ENCODE data around the gene TRIM3. TPM values are rescaled to one million over a fixed set of nuclear protein-coding genes. Genes with fewer than 3 reads are reported as not detected.
"Not testable (repeated sequence)": the region's sequence is repeated elsewhere in the genome, so short reads cannot be mapped to it uniquely, and the experiment has no call there.

TRIM3 gene
- 15.3 TPM for total RNA-seq
- 10 to 100 TPM; 11.4 to 20.0 (median 15.8) TPM for polyA plus RNA-seq (ENCODE audit: insufficient read depth in 1 of 8, insufficient read length in 8 of 8, low replicate concordance in 1 of 8)
- long read RNA-seq, donor 1: 0 reads
- long read RNA-seq, donor 2: 0 reads
- long read RNA-seq, donor 3, partial matches to known transcripts: 0 of 2 reads
- long read RNA-seq, donor 3, other reads (novel, unspliced or antisense): 0 of 2 reads
- long read RNA-seq, donor 4: 0 reads
- long read RNA-seq, donor 5, transcript TRIM3-201 (12 exons, 2,879 nt): major isoform, 5 of 6 reads
- long read RNA-seq, donor 5, partial matches to known transcripts: 0 of 6 reads
- long read RNA-seq, donor 5, other reads (novel, unspliced or antisense): 0 of 6 reads
- long read RNA-seq, donor 6, transcript TRIM3-201 (12 exons, 2,879 nt): major isoform, 6 of 7 reads
- long read RNA-seq, donor 6, partial matches to known transcripts: 0 of 7 reads
- long read RNA-seq, donor 6, other reads (novel, unspliced or antisense): 0 of 7 reads
- long read RNA-seq, donor 7, partial matches to known transcripts: 0 of 2 reads
- long read RNA-seq, donor 7, other reads (novel, unspliced or antisense): 0 of 2 reads
- long read RNA-seq, donor 8, partial matches to known transcripts: 15 of 15 reads
- long read RNA-seq, donor 8, other reads (novel, unspliced or antisense): 0 of 15 reads
- long read RNA-seq, donor 9, partial matches to known transcripts: 0 of 1 reads
- long read RNA-seq, donor 9, other reads (novel, unspliced or antisense): 0 of 1 reads
- long read RNA-seq, donor 10, partial matches to known transcripts: 0 of 3 reads
- long read RNA-seq, donor 10, other reads (novel, unspliced or antisense): 0 of 3 reads
- long read RNA-seq, donor 11, partial matches to known transcripts: 0 of 1 reads
- long read RNA-seq, donor 11, other reads (novel, unspliced or antisense): 0 of 1 reads

DNA sequence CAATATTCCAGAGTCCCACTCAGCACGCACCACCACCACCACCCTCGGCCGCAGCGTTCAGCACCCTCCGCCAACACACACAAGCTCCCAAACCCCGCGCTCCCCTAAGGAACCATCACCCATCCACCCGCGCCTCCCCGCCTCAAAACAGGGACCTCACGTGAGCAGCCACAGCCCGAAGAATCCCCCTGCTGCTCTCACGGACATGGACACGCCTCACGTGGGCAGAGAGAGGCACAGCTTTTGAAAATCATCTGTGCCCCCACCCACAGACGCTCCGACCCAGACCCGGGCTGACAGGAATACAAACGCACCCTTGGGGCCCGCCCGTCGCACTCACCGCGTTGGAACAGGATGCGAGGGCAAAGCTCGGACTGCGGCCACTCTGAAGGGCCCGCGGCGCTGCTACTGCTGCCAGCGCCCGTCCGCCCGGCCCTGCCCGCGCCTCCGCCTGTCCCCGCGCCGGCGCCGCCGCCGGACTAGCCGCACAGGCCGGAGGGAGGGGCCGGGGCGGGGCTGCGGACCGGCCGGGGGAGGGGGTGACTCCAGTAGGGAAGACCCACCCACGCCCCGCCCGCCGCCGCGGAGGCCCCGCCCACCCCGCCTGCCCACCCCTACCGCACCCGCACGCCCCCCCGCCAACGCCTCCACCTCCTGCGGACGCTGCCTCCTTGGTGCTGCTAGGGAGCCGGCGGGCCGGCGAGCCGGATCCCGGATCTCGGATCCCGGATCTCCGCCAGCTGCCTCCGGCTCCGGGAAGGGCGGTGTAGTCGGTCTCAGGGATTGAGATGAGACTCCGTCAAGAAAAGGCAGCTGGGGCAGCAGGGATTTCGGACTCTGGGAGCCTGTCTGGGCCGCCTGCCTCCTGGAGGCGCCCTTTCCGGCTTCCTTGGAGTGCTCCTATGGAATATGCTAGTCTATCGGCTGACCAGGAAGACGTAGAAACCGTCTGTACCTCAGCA, at the start of gene TRIM3:
Gene TRIM3, minus strand, starts transcription at position 491 of the 962 bp plus-strand sequence. CDS start 8,246 bp downstream, outside the sequence.
- H3K4me3 ChIP-seq (ENCODE audit: low read length): peak within 1 kb of the TSS; percentile 93
- peak; percentile 95 for DNase-seq
- H3K36me3 ChIP-seq (ENCODE audit: control insufficient read depth, insufficient read depth, low read length): peaks cover 24% of the 10 kb centered on the region
- under 1% methylated on average over 62 of the region's 87 CpGs for WGBS (ENCODE audit: insufficient coverage)
- H3K4me1 ChIP-seq (ENCODE audit: control insufficient read depth, insufficient read depth, low read length): peaks cover 26% of the 10 kb centered on the region
- no peaks in the 10 kb centered on the region for H3K27me3 ChIP-seq (ENCODE audit: control insufficient read depth, insufficient read depth, low read length)
- H3K27ac ChIP-seq (ENCODE audit: low read length): peak within 1 kb of the TSS; percentile 92
- H3K9me3 ChIP-seq (replicated peaks; ENCODE audit: control insufficient read depth, low read depth, low read length): no peaks in the 10 kb centered on the region

DNA sequence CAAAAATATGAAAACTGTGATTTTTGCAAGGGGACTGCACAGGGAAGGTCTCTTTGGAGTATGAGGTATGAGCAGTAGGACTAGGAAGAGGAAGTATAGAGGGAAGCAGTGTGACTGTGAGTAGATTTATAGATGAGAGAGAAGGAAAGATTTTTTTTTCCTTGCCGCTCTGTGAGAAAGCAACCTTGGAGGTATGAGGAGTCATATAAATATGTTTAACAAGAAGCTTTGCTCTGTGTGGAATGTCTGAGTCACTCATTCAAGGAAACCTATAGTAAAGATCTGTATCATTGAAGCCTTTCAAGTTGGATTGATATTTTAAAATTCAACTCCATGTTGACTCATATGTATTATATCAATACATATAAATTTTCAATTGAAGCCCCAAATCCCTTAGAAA, 49.5 kb upstream of the TRIM3 start:
- Histone ChIP-seq H3K9me3 (replicated peaks; ENCODE audit: control insufficient read depth, low read depth, low read length) (no peaks in the 10 kb centered on the region), H3K27me3 (ENCODE audit: control insufficient read depth, insufficient read depth, low read length) (no peaks in the 10 kb centered on the region), H3K4me1 (ENCODE audit: control insufficient read depth, insufficient read depth, low read length) (no peaks in the 10 kb centered on the region), H3K4me3 (ENCODE audit: low read length) (no peak overlapping the region), H3K27ac (ENCODE audit: low read length) (no peak overlapping the region), H3K36me3 (ENCODE audit: control insufficient read depth, insufficient read depth, low read length) (peaks cover 19% of the 10 kb centered on the region)
- WGBS (ENCODE audit: insufficient coverage): no CpG with 5 or more reads among the region's 1 CpG
- DNase-seq: no peak

DNA sequence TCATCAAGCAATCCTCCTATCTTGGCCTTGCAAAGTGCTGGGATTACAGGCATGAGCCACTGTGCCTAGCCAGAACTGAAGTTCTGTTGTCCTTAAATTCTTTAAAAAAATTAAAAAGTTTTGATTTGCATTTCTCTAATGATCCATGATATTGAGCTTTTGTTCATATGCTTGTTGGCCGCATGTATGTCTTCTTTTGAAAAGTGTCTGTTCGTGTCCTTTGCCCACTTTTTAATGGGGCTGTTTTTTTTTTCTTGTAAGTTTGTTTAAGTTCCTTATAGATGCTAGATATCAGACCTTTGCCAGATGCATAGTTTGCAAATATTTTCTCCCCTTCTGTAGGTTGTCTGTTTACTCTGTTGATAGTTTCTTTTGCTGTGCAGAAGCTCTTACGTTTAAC, 48.2 kb upstream of the TRIM3 start:
- not testable (repeated sequence) for H3K4me1 ChIP-seq (ENCODE audit: control insufficient read depth, insufficient read depth, low read length); H3K27me3 ChIP-seq (ENCODE audit: control insufficient read depth, insufficient read depth, low read length); DNase-seq; H3K4me3 ChIP-seq (ENCODE audit: low read length); H3K9me3 ChIP-seq (replicated peaks; ENCODE audit: control insufficient read depth, low read depth, low read length); H3K27ac ChIP-seq (ENCODE audit: low read length)
- peaks cover 19% of the 10 kb centered on the region for H3K36me3 ChIP-seq (ENCODE audit: control insufficient read depth, insufficient read depth, low read length)
- WGBS (ENCODE audit: insufficient coverage): 80% methylated on average over 1 of the region's 3 CpGs

DNA sequence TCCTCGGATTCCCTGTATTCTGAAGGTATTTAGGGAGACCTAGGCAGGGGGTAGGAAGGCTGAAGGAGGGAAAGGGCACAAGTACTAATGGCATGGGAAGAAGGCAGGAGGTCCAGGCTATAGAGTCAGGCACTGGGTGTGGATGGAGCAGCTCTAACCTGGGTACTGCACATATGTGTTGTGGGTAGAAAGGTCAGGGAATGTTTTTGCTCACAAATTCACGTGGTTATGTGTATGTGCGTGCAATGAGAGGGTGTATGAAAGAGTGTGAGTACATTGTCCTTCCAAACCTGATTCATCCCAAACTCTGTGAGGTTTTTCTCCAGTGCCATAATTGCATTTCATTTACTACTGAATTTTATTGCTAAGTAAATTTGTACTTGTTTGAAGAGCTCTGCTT, 46.5 kb upstream of the TRIM3 start:
- Histone ChIP-seq H3K4me3 (ENCODE audit: low read length) (no peak overlapping the region), H3K27ac (ENCODE audit: low read length) (no peak overlapping the region), H3K36me3 (ENCODE audit: control insufficient read depth, insufficient read depth, low read length) (peaks cover 19% of the 10 kb centered on the region), H3K27me3 (ENCODE audit: control insufficient read depth, insufficient read depth, low read length) (no peaks in the 10 kb centered on the region), H3K9me3 (replicated peaks; ENCODE audit: control insufficient read depth, low read depth, low read length) (no peaks in the 10 kb centered on the region), H3K4me1 (ENCODE audit: control insufficient read depth, insufficient read depth, low read length) (no peaks in the 10 kb centered on the region)
- no peak for DNase-seq
- WGBS (ENCODE audit: insufficient coverage): 89% methylated on average over 1 of the region's 3 CpGs

DNA sequence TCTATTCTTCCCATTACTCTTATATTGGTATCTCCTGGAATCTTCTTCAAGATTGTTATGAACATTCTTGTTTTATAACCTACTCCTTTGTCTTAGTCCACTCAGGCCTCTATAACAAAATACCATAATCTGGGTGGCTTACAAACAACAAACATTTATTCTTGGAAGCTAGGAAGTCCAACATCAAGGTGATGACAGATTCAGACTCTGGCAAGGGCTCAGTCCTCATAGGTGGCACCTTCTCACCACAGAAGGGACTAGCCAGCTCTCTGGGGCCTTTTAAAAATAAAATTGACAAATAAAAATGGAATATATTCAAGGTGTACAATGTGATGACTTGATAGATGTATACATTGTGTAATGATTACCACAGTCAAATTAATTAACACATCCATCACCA, 43.1 kb upstream of the TRIM3 start:
- no peaks in the 10 kb centered on the region for H3K27me3 ChIP-seq (ENCODE audit: control insufficient read depth, insufficient read depth, low read length)
- H3K27ac ChIP-seq (ENCODE audit: low read length): no peak overlapping the region
- no peak for DNase-seq
- H3K4me3 ChIP-seq (ENCODE audit: low read length): no peak overlapping the region
- no peaks in the 10 kb centered on the region for H3K4me1 ChIP-seq (ENCODE audit: control insufficient read depth, insufficient read depth, low read length)
- no peaks in the 10 kb centered on the region for H3K9me3 ChIP-seq (replicated peaks; ENCODE audit: control insufficient read depth, low read depth, low read length)
- peaks cover 17% of the 10 kb centered on the region for H3K36me3 ChIP-seq (ENCODE audit: control insufficient read depth, insufficient read depth, low read length)

DNA sequence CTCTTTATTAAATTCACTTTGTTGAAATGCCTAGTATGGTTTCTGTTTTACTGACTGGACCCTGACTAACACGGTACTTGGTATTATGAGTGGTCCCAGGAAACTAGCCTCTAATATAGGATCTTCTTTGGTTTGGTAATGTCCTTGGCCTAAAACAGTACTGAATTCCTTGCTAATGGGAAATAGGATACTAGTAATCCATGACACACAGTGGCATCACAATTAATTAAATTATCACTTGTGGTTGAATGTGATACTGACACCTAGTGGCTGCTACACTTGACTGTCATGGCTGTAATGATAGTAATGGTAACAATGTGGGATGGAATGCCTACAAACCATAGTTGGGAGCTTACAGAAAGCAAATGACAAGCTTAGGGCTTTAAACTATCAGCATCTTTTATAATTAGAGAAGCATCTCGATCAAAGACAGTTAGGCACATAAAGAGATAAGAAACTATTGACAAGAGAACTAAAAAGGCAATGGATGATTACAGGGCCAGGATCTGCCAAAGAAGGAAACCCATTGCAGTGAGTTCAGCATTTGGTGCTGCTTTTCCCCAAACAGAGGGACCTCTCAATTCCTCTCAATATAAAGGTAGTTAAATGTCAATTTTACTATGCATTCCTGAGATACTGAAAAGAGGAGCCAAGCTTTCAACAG, 32.0 kb upstream of the TRIM3 start:
- WGBS (ENCODE audit: insufficient coverage): no CpG with 5 or more reads among the region's 2 CpGs
- H3K4me1 ChIP-seq (ENCODE audit: control insufficient read depth, insufficient read depth, low read length): no peaks in the 10 kb centered on the region
- no peaks in the 10 kb centered on the region for H3K9me3 ChIP-seq (replicated peaks; ENCODE audit: control insufficient read depth, low read depth, low read length)
- no peak overlapping the region for H3K4me3 ChIP-seq (ENCODE audit: low read length)
- peak; percentile 37 for DNase-seq
- no peaks in the 10 kb centered on the region for H3K27me3 ChIP-seq (ENCODE audit: control insufficient read depth, insufficient read depth, low read length)
- peaks cover 15% of the 10 kb centered on the region for H3K36me3 ChIP-seq (ENCODE audit: control insufficient read depth, insufficient read depth, low read length)
- H3K27ac ChIP-seq (ENCODE audit: low read length): no peak overlapping the region

DNA sequence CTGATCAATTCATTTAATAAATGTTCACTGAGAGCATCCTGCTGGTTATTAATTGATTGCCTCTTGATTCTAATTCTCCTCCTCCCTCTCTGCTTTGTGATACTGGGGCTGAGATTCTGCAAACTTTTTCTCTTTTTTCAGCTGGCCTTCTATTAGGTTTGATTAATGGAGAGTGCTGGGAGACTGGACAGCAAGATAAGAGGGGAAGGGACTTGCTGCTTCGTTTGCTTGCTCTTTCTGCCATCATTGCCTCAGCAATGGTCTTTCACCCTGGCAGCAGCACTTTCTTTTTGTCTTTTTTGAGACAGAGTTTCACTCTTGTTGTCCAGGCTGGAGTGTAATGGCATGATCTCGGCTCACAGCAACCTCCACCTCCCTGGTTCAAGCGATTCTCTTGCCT, 30.4 kb upstream of the TRIM3 start:
- Histone ChIP-seq H3K4me1 (ENCODE audit: control insufficient read depth, insufficient read depth, low read length) (no peaks in the 10 kb centered on the region), H3K4me3 (ENCODE audit: low read length) (no peak overlapping the region), H3K27ac (ENCODE audit: low read length) (no peak overlapping the region), H3K9me3 (replicated peaks; ENCODE audit: control insufficient read depth, low read depth, low read length) (no peaks in the 10 kb centered on the region), H3K36me3 (ENCODE audit: control insufficient read depth, insufficient read depth, low read length) (peaks cover 18% of the 10 kb centered on the region), H3K27me3 (ENCODE audit: control insufficient read depth, insufficient read depth, low read length) (no peaks in the 10 kb centered on the region)
- no peak for DNase-seq
- 100% methylated on average over 1 of the region's 3 CpGs for WGBS (ENCODE audit: insufficient coverage)

DNA sequence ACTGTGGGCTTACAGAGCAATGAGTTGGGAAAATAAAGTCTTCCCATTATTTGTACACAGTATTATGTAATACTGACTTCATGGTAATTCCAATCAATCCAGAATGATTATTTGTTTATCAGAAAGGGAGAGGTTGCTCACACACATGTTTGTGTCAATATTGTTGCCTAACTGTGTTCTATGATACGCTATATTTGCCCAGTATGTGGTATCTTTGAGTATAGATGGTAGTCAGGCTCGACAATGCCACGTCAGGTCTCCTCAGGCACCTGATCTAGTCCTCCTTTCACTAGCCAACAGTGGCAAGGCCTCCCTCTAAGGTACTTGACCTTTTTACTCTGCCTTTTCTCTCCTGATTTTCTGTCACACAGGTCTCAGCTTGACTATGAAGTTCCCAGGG, 28.6 kb upstream of the TRIM3 start:
- peaks cover 22% of the 10 kb centered on the region for H3K36me3 ChIP-seq (ENCODE audit: control insufficient read depth, insufficient read depth, low read length)
- WGBS (ENCODE audit: insufficient coverage): no CpG with 5 or more reads among the region's 3 CpGs
- no peaks in the 10 kb centered on the region for H3K9me3 ChIP-seq (replicated peaks; ENCODE audit: control insufficient read depth, low read depth, low read length)

DNA sequence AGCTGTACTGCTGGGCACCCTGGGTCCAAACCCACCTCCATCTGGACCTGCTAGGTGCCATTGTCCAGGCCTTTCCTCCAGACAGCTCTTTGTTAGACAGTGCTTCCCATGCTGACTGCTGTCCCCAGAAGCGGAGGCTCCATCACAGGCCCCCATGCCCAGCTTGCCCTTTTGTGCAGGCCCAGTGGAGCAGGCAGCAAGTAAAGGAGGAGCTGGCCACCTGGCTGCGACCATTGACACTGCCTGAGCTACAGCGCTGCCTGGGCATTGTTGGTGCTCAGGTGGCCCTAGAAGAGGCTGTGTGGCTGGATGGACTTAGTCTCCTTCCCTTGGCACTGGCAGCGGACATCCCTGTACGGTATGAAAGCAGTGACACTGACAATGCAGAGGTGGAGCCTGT, 24.8 kb upstream of the TRIM3 start:
- Histone ChIP-seq H3K4me3 (ENCODE audit: low read length) (no peak overlapping the region), H3K4me1 (ENCODE audit: control insufficient read depth, insufficient read depth, low read length) (peaks cover 9% of the 10 kb centered on the region), H3K36me3 (ENCODE audit: control insufficient read depth, insufficient read depth, low read length) (peaks cover 23% of the 10 kb centered on the region), H3K27me3 (ENCODE audit: control insufficient read depth, insufficient read depth, low read length) (no peaks in the 10 kb centered on the region), H3K9me3 (replicated peaks; ENCODE audit: control insufficient read depth, low read depth, low read length) (no peaks in the 10 kb centered on the region), H3K27ac (ENCODE audit: low read length) (no peak overlapping the region)
- 83% methylated on average over 2 of the region's 5 CpGs for WGBS (ENCODE audit: insufficient coverage)
- DNase-seq: no peak

More for the DNA sequence above, 28.6 kb upstream of the TRIM3 start:
- Histone ChIP-seq H3K4me1 (ENCODE audit: control insufficient read depth, insufficient read depth, low read length) (peaks cover 3% of the 10 kb centered on the region), H3K4me3 (ENCODE audit: low read length) (no peak overlapping the region), H3K27me3 (ENCODE audit: control insufficient read depth, insufficient read depth, low read length) (no peaks in the 10 kb centered on the region), H3K27ac (ENCODE audit: low read length) (no peak overlapping the region)
- DNase-seq: no peak
